GM18858 (cell line): ENCODE measurements around the gene SWT1.
"Not testable (repeated sequence)": the region's sequence is repeated elsewhere in the genome, so short reads cannot be mapped to it uniquely, and the experiment has no call there.

ENCODE experiments used
- ATAC-seq: cut with Tn5 transposase; IDR thresholded peaks from one replicate; pipeline ENCODE4 v1.9.1; 2021; ENCODE audit not compliant: unreplicated experiment

Gene SWT1

DNA sequence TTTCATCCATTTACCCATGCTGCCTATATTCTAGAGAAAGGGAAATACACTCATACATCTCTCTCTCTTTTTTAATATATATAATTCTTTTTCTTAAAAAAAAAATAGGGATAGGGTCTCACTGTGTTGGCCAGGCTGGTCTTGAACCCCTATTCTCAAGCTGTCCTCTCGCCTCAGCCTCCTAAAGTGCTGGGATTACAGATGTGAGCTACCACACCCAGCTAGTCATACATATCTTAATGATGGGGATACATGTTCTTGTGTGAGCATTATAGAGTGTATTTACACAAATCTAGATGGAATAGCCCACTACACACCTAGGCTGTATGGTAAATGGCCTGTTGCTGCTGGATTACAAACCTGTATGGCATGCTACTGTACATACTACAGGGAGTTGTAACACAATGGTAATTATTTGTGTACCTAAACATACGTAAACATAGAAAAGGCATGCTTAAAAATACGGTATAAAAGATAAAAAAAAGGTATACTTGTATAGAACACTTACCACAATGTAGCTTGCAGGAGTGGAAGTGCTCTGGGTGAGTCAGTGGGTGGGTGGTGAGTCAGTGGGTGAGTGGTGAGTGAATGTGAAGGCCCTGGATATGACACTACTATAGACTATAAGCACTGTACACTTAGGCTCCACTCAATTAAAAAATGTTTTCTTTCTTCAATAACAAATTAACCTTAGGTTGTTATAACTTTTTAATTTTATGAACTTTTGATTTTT is 87.2 kb downstream of the SWT1 start:
- ATAC-seq, result no peak

DNA sequence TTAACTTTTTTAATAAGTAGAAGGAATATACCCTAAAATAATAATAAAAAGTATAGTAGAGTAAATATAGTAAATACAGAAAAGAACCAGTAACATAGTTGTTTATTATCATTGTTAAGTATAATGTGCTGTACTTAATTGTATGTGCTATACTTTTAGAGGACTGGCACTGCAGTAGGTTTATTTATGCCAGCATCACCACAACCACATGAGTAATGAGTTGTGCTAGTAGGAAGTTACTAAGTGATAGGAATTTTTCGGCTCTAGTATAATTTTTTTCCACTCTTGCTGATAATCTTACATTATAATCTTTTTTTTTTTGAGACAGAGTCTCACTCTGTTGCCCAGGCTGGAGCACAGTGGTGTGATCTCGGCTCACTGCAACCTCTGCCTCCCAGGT is 88.5 kb downstream of the SWT1 start:
- no peak for ATAC-seq

DNA sequence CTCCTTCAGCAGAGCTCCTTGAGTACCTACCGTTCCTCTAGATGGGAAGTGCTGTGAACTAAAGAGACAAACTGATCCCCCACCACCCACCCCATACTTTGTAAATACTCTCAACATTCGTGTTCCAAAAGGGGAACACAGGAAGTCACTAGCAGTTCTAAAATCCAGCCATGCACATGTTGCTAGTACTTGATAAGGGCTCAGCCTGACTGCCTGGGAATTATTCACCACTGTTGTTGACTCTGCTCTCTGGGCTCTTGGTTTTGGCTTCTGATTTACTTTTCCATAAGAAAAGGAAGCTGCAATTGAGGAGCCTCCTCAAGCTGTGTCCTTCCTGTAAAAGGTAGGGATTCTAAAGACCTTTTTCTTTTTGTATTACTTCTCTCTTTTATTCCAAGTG is 92.6 kb downstream of the SWT1 start:
- no peak for ATAC-seq

- no peak for ATAC-seq
These were observed 93.1 kb downstream of the SWT1 start for GRCh38 chr1:185250063-185250462.

DNA sequence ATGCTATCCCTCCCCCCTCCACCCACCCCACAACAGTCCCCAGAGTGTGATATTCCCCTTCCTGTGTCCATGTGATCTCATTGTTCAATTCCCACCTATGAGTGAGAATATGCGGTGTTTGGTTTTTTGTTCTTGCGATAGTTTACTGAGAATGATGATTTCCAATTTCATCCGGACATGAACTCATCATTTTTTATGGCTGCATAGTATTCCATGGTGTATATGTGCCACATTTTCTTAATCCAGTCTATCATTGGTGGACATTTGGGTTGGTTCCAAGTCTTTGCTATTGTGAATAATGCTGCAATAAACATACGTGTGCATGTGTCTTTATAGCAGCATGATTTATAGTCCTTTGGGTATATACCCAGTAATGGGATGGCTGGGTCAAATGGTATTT is 95.0 kb downstream of the SWT1 start:
- not testable (repeated sequence) for ATAC-seq

DNA sequence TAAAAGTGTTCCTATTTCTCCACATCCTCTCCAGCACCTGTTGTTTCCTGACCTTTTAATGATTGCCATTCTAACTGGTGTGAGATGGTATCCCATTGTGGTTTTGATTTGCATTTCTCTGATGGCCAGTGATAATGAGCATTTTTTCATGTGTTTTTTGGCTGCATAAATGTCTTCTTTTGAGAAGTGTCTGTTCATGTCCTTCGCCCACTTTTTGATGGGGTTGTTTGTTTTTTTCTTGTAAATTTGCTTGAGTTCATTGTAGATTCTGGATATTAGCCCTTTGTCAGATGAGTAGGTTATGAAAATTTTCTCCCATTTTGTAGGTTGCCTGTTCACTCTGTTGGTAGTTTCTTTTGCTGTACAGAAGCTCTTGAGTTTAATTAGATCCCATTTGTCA is 95.4 kb downstream of the SWT1 start:
- not testable (repeated sequence) for ATAC-seq

GRCh38 chr1:185255595-185255994 is 98.6 kb downstream of the SWT1 start:
- ATAC-seq, result not testable (repeated sequence)

GRCh38 chr1:185257116-185257949 is 100.4 kb downstream of the SWT1 start:
- ATAC-seq, result not testable (repeated sequence)

GRCh38 chr1:185257950-185258208 is 100.9 kb downstream of the SWT1 start:
- no peak for ATAC-seq

DNA sequence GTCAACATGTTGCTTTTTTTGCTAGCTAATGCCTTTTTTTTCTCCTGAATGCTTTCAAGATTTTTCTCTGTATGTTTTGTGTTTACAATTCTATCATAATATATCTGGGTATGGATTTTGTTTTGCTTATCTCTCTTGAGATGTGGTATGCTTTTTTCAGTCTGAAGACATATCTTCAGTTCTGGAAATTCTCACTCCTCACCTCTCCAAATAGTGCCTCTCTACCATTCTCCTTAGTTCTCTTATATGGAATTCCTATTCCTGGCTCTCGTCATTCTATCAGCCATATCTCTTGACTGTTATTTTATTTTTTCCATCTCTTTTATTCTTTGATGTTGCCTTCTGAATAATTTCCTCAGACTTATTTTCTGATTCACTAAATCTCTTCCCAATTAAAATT is 101.7 kb downstream of the SWT1 start:
- no peak for ATAC-seq

DNA sequence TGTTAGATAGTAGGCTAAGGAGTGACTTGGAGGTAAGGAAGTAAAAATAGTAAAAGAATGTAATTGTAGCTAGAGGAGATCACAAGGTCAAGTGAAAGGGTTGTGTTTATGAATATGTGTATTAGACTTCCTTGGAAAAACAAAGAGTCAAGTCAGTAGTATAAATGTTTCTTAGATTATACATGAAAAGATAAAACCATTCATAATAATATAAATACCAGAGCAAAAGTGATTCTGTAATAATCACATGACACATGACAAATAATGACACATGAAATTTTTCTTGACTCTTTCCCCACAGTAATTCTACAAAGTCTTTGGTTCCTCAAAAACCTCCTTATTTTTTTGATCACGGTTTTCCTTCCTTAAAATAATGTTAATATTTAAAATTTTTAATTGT is 103.6 kb downstream of the SWT1 start:
- ATAC-seq, result no peak

- ATAC-seq, result no peak
These were observed 105.2 kb downstream of the SWT1 start for GRCh38 chr1:185262151-185262550.

DNA sequence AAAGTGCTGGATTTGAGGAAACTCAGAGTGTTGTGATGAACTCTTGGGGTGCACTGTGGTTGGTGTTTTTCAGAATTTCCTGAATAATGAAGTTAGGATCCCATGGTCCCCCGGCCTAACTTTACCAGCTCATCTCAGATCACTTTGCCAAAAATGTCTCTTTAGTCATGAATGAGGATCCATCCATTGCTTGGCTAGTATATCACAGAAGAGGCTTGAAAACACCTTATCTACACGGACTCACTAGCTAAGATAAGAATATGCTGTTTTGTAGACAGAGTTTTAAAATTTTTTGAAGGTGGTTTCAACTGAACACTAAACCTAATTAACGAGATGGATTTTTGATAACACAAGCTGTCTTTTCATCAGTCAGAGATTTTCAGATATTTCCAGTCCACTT is 106.3 kb downstream of the SWT1 start:
- no peak for ATAC-seq

DNA sequence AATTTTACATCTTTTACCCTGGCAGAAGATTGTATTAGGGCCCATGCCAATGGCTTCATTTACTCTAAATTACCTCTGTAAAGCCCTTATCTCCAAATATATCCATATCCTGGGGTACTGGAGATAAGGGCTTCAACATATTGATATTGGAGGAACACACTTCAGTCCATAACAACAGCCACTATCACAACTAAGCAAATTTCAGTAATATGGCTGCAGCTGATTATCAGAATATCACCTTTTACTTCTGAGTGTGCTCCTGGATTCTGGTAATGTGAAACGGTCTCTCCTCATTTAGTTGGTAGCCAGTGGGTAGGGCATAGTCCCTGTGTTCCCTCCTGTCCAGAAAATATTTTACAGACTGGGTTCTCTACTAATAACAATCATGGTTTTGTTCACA is 106.8 kb downstream of the SWT1 start:
- ATAC-seq, result no peak

DNA sequence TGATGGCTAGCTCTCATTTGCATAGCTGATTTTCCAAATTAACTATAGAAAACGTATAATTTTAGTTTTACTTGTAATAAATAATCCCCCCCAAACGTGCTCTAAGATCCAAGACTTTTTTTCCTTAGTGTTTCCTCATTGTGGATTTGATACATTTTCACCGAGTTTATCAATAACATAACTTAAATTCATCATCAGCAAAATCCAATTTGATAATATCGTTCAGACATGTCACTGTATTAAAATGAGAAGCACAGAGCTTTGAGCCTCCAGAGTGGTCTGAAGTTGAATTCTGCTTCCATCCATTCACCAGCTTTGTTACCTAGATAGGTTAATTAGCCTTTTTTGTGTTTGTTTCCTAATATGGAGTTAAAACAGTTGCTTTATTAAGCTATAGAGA is 108.3 kb downstream of the SWT1 start:
- ATAC-seq, result no peak

DNA sequence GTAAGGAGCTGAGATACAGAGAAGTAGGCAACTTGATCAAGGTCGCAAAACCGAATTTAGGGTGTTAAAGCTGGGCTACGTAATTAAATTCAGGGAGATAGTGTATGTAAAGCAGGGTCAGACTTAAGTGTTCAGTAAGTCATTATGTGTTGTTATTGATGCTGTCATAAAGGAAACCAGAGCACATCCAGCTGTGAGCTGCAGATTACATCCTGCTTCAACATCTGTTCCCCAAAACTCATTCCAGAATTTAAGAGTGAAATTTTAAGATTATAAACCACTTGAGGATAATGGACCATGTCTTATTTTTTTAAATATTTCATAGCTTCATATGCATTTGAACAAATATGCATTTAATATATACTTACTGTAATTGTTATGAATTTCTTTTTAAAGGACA is 110.3 kb downstream of the SWT1 start:
- ATAC-seq, result no peak

DNA sequence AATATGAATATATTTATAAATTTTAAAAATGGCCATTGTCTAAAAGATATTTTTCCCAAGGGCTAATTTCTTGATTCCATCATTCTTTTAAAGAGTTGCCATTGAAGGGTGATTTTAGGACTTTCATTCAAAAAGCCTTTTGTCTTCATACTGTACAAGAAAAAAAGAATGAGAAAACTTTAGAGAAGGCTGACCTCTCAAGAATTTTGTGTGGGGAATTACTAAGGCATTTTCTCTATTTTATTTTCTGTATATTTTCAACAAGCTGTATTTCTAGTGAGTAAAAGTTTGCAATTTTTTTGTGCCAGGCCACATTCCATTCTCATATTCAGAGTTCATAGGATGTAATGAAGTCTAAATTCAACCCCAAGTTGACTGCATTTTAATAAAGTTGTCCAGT is 110.7 kb downstream of the SWT1 start:
- ATAC-seq, result no peak

DNA sequence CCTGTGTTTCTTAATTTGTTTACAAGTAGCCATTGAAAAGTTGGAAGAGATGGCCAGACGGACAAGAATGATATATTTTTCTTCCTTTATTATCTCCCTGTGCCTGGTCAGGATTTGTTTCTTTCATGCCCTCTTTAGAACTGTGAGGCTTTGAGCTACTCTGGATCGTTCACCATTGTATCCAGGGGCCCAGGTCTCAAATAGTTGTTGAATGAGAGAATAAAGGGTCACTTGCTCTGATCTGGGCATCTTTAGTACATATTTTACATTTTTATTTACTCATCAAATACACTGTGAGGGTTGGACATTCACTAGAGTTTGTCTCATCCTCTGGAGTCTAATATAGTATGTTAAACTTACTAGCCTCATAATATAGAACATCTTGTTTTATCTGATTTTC is 111.4 kb downstream of the SWT1 start:
- ATAC-seq, result no peak

GRCh38 chr1:185271921-185272320 is 115.0 kb downstream of the SWT1 start:
- no peak for ATAC-seq

- ATAC-seq, result no peak
These were observed 122.6 kb downstream of the SWT1 start for GRCh38 chr1:185279571-185279970.

GRCh38 chr1:185280589-185280988 is 123.6 kb downstream of the SWT1 start:
- no peak for ATAC-seq

DNA sequence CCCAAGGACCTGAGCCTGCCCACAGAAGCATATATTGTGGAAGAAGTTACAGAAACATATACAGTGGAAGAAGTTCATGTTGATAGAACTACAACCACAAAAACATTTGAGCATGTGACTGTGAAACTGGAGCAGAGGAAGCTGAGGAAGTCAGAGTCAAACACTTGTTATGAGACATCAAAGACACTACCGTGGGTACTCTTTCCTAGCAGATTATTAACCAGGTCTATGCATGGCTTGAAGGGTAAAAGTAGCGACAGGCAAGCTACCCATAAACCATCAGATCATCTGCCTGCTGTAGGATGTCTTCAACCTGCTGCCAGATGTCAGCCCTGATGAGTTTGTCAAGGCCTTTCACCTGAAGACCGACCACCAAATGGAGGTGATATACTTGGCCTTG is 124.3 kb downstream of the SWT1 start:
- ATAC-seq, result peak; percentile 80

- ATAC-seq, result no peak
These were observed 127.1 kb downstream of the SWT1 start for GRCh38 chr1:185284116-185284515.
